GM23248 (cell line): ENCODE measurements around the gene IPO9. TPM values are rescaled to one million over a fixed set of nuclear protein-coding genes. Genes with fewer than 3 reads are reported as not detected.

ENCODE experiments used
- DNase-seq: peaks from one replicate; pipeline ENCODE4 v3.0.0-alpha.2; 2015
- H2AFZ ChIP-seq: fragments of 200-600 bp; sonication (generic); 2 replicates; pipeline ENCODE4 v1.6.1; 2016; ENCODE audit warnings: antibody characterized with exemption
- H3F3A ChIP-seq: fragments of 200-600 bp; sonication (generic); 2 replicates; pipeline ENCODE4 v1.6.1; 2016; ENCODE audit warnings: mild to moderate bottlenecking, antibody characterized with exemption, mixed run types; ENCODE audit not compliant: insufficient read depth
- H3K27ac ChIP-seq: fragments of 200-600 bp; sonication (generic); 2 replicates; pipeline ENCODE4 v1.5.1; 2016; ENCODE audit warnings: mild to moderate bottlenecking
- H3K27me3 ChIP-seq: fragments of 200-600 bp; sonication (generic); replicated peaks from 2 replicates; pipeline ENCODE4 v1.6.1; 2016; ENCODE audit warnings: mild to moderate bottlenecking; ENCODE audit not compliant: insufficient read depth
- H3K36me3 ChIP-seq: fragments of 200-600 bp; sonication (generic); 2 replicates; pipeline ENCODE4 v1.6.1; 2016; ENCODE audit warnings: low read depth, mild to moderate bottlenecking
- H3K4me1 ChIP-seq: fragments of 200-600 bp; sonication (generic); 2 replicates; pipeline ENCODE4 v1.6.1; 2016; ENCODE audit warnings: mild to moderate bottlenecking; ENCODE audit not compliant: insufficient read depth
- H3K4me2 ChIP-seq: fragments of 200-600 bp; sonication (generic); one replicate; pipeline ENCODE4 v1.6.1; 2016; ENCODE audit warnings: mild to moderate bottlenecking; ENCODE audit not compliant: unreplicated experiment
- H3K4me3 ChIP-seq: fragments of 200-600 bp; sonication (generic); 2 replicates; pipeline ENCODE4 v1.5.1; 2016; ENCODE audit warnings: mild to moderate bottlenecking
- H3K79me2 ChIP-seq: fragments of 200-600 bp; sonication (generic); 2 replicates; pipeline ENCODE4 v1.6.1; 2016; ENCODE audit warnings: mild to moderate bottlenecking; ENCODE audit not compliant: insufficient read depth
- H3K9ac ChIP-seq: fragments of 200-600 bp; sonication (generic); 2 replicates; pipeline ENCODE4 v1.6.1; 2016; ENCODE audit warnings: mild to moderate bottlenecking
- H3K9me2 ChIP-seq: fragments of 200-600 bp; sonication (generic); 2 replicates; pipeline ENCODE4 v1.6.1; 2016; ENCODE audit warnings: mixed run types, mild to moderate bottlenecking, moderate library complexity; ENCODE audit not compliant: insufficient read depth
- H3K9me3 ChIP-seq: fragments of 200-600 bp; sonication (generic); one replicate; pipeline ENCODE4 v1.6.1; 2017; ENCODE audit warnings: low read depth
- H4K20me1 ChIP-seq: fragments of 200-600 bp; sonication (generic); 2 replicates; pipeline ENCODE4 v1.6.0; 2016; ENCODE audit not compliant: insufficient read depth
- EZH2 ChIP-seq: fragments of 200-600 bp; sonication (generic); IDR thresholded peaks from 2 replicates; pipeline ENCODE4 v1.6.1; 2018; ENCODE audit warnings: antibody characterized with exemption, mild to moderate bottlenecking; ENCODE audit not compliant: insufficient read depth, poor library complexity, severe bottlenecking
- EZH2phosphoT487 ChIP-seq: fragments of 200-600 bp; sonication (generic); IDR thresholded peaks from 2 replicates; pipeline ENCODE4 v1.6.1; 2018; ENCODE audit warnings: antibody characterized with exemption, moderate library complexity, mild to moderate bottlenecking, low read depth; ENCODE audit not compliant: insufficient read depth
- WGBS, 2 experiments: methylation state at CpG; one replicate each; pipeline ENCODE4 v1.1.6; 2015 to 2017; ENCODE audit warnings: low lambda C conversion rate in 2 of 2, low coverage in 1 of 2; ENCODE audit errors: missing lambda C conversion rate in 2 of 2; 5-methylcytosine and 5-hydroxymethylcytosine counted together
- in situ Hi-C: fragments of 300-500 bp; cut with MboI; formaldehyde crosslinking; loops from 2 replicates; pipeline ENCODE4 v1.15.0; 2020
- polyA plus RNA-seq: library from polyadenylated mRNA; unstranded; fragments of >200 nt; fragmentation: Nextera tagmentation; extraction: Ambion mirVana; gene quantifications from 2 replicates; pipeline ENCODE4 v1.2.1, GENCODE V29; 2016
- total RNA-seq: library from RNA; depleted of rRNA; stranded (reverse); fragments of >200 nt; shearing (Covaris generic); gene quantifications from 2 replicates; pipeline ENCODE4 v1.2.3, GENCODE V29; 2014

Gene IPO9
- total and polyA plus RNA-seq, 2 experiments from 2014 or later = 18.3 to 52.4 TPM

- no peak for DNase-seq
- H3F3A ChIP-seq = peaks cover 14% of the 10 kb centered on the region
- H2AFZ ChIP-seq = no peak overlapping the region
- no peaks in the 10 kb centered on the region for H4K20me1 ChIP-seq
- no peak for TF ChIP-seq EZH2
- no peak for TF ChIP-seq EZH2phosphoT487
- no peaks in the 10 kb centered on the region for H3K36me3 ChIP-seq
- in situ Hi-C loops = no loop called here
- H3K9me2 ChIP-seq = no peaks in the 10 kb centered on the region
- no peaks in the 10 kb centered on the region for H3K27me3 ChIP-seq
- 77 to 88% methylated on average over 3 of the region's 3 CpGs for WGBS, 2 experiments
- no peak overlapping the region for H3K27ac ChIP-seq
- H3K4me2 ChIP-seq = no peak overlapping the region
- no peak overlapping the region for H3K4me3 ChIP-seq
- no peaks in the 10 kb centered on the region for H3K9me3 ChIP-seq
- no peaks in the 10 kb centered on the region for H3K79me2 ChIP-seq
- peaks cover 15% of the 10 kb centered on the region for H3K4me1 ChIP-seq
- no peak overlapping the region for H3K9ac ChIP-seq
Observed at GRCh38 chr1:201921952-201922558, 93.1 kb downstream of the IPO9 start.

- no peaks in the 10 kb centered on the region for H3K36me3 ChIP-seq
- no peak overlapping the region for H3K9ac ChIP-seq
- no peak overlapping the region for H3K4me2 ChIP-seq
- DNase-seq = no peak
- no peaks in the 10 kb centered on the region for H3K79me2 ChIP-seq
- no peak overlapping the region for H3K4me3 ChIP-seq
- H3K4me1 ChIP-seq = no peaks in the 10 kb centered on the region
- H3K9me2 ChIP-seq = no peaks in the 10 kb centered on the region
- no peaks in the 10 kb centered on the region for H3K27me3 ChIP-seq
- H4K20me1 ChIP-seq = no peaks in the 10 kb centered on the region
- no peaks in the 10 kb centered on the region for H3F3A ChIP-seq
- in situ Hi-C loops = no loop called here
- no peak for TF ChIP-seq EZH2
- TF ChIP-seq EZH2phosphoT487 = no peak
- H3K9me3 ChIP-seq = no peaks in the 10 kb centered on the region
- no peak overlapping the region for H3K27ac ChIP-seq
- 79 to 82% methylated on average over 2 of the region's 2 CpGs for WGBS, 2 experiments
- H2AFZ ChIP-seq = no peak overlapping the region
Observed at GRCh38 chr1:201925301-201925567, 96.3 kb downstream of the IPO9 start.

- Histone ChIP-seq H3K36me3 (no peaks in the 10 kb centered on the region), H3K27ac (no peak overlapping the region), H3F3A (no peaks in the 10 kb centered on the region), H3K4me1 (no peaks in the 10 kb centered on the region), H3K4me3 (no peak overlapping the region), H3K79me2 (no peaks in the 10 kb centered on the region), H4K20me1 (no peaks in the 10 kb centered on the region), H3K9me3 (no peaks in the 10 kb centered on the region), H3K27me3 (no peaks in the 10 kb centered on the region), H3K9me2 (no peaks in the 10 kb centered on the region), H3K4me2 (no peak overlapping the region), H2AFZ (no peak overlapping the region), H3K9ac (no peak overlapping the region)
- no peak for DNase-seq
- TF ChIP-seq EZH2phosphoT487 (no peak), EZH2 (no peak)
- in situ Hi-C loops = no loop called here
- WGBS, 2 experiments = 61 to 62% methylated on average over 5 of the region's 5 CpGs
Observed at GRCh38 chr1:201925981-201926645, 97.2 kb downstream of the IPO9 start.

GRCh38 chr1:201928266-201928665 is 99.3 kb downstream of the IPO9 start:
- H3K9ac ChIP-seq = no peak overlapping the region
- in situ Hi-C loops = no loop called here
- H3K79me2 ChIP-seq = no peaks in the 10 kb centered on the region
- H3K4me3 ChIP-seq = no peak overlapping the region
- no peaks in the 10 kb centered on the region for H3K27me3 ChIP-seq
- no peaks in the 10 kb centered on the region for H3K9me3 ChIP-seq
- no peaks in the 10 kb centered on the region for H3K9me2 ChIP-seq
- no peaks in the 10 kb centered on the region for H3K36me3 ChIP-seq
- H3K4me1 ChIP-seq = no peaks in the 10 kb centered on the region
- WGBS, 2 experiments = 71 to 83% methylated on average over 3 of the region's 3 CpGs
- H3K4me2 ChIP-seq = no peak overlapping the region
- no peaks in the 10 kb centered on the region for H3F3A ChIP-seq
- TF ChIP-seq EZH2phosphoT487 (no peak), EZH2 (no peak)
- H4K20me1 ChIP-seq = no peaks in the 10 kb centered on the region
- H3K27ac ChIP-seq = no peak overlapping the region
- no peak overlapping the region for H2AFZ ChIP-seq
- no peak for DNase-seq
